ENCODE results near the gene IL32.

The IL32 gene

DNA sequence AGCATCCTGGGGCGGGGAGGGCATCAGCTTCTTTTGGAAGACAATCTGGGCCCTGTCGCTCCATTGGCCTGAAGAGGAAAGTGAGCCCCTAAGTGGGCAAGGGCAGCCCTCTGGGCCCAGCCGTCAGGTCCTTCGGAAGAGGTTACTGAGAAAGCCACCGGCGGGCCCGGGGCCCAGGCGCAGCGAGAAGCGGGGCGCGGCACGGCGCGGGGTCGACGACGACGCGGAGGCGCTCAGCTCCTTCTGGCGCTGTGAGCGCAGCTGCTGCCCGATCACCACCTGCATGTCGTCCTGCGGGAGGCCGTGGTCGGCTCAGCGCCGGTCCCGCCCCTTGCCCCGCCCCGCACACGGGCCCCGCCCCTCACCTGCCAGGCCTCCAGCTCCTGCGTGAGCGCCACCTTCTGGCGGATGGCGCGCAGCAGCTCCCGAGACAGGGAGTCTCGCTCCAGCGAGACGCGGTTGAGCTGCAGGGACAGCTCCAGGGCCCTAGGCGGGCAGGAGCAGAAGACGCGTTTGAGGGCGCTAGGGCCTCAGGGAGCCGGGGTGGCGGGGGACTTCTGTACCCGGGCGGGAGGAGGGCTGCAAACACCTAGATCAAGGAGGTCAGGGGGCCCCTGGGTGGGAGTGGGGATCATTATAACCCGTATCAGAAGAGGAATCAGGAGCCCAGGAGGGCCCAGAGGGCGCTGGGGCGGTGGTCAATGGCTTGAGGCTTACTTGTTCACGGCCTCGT is 37.3 kb upstream of the IL32 start (continued):
- TF ChIP-seq BCL11A (tag by site-specific recombination; IDR thresholded peaks at IDR 0.05; ENCODE audit: low read depth) (no peak), ZNF571 (tag by site-specific recombination; IDR thresholded peaks at IDR 0.05) (no peak), ZNF544 (tag by site-specific recombination; IDR thresholded peaks at IDR 0.05) (no peak), FEZF1 (tag by site-specific recombination; IDR thresholded peaks at IDR 0.05) (no peak), ZNF777 (tag by site-specific recombination; IDR thresholded peaks at IDR 0.05; ENCODE audit: borderline replicate concordance) (no peak), ZNF24 (tag by site-specific recombination; IDR thresholded peaks at IDR 0.05) (no peak), KLF16 (tag by site-specific recombination; IDR thresholded peaks at IDR 0.05) (peak; percentile 71; the same call in 1 of the 2 replicates), ZNF23 (tag by site-specific recombination; IDR thresholded peaks at IDR 0.05; ENCODE audit: borderline replicate concordance) (no peak), ZNF341 (tag by site-specific recombination; IDR thresholded peaks at IDR 0.05; ENCODE audit: low read depth) (no peak), ZNF239 (tag by site-specific recombination; IDR thresholded peaks at IDR 0.05) (no peak), SCRT2 (tag by site-specific recombination; IDR thresholded peaks at IDR 0.05) (peak; percentile 72), ZNF114 (tag by site-specific recombination; IDR thresholded peaks at IDR 0.05) (no peak), GLIS1 (tag by site-specific recombination; IDR thresholded peaks at IDR 0.05) (peak; percentile 43), ZNF692 (tag by site-specific recombination; IDR thresholded peaks at IDR 0.05) (peak; percentile 88), ZSCAN30 (tag by site-specific recombination; IDR thresholded peaks at IDR 0.05) (no peak), ZNF2 (tag by site-specific recombination; IDR thresholded peaks at IDR 0.05) (no peak), HIC1 (tag by site-specific recombination; IDR thresholded peaks at IDR 0.05) (no peak), ZNF280C (tag by site-specific recombination; IDR thresholded peaks at IDR 0.05) (no peak), ZXDB (tag by site-specific recombination; IDR thresholded peaks at IDR 0.05) (peak; percentile 16; the same call in 1 of the 2 replicates), ZNF48 (tag by site-specific recombination; IDR thresholded peaks at IDR 0.05) (no peak), SP3 (tag by site-specific recombination; IDR thresholded peaks at IDR 0.05) (peak; percentile 83), ZNF324 (tag by site-specific recombination; IDR thresholded peaks at IDR 0.05) (no peak), ZNF416 (tag by site-specific recombination; IDR thresholded peaks at IDR 0.05) (no peak), ZNF335 (tag by site-specific recombination; conservative IDR thresholded peaks at IDR 0.05) (no peak), ZNF274 (IDR thresholded peaks at IDR 0.05; ENCODE audit: low read length) (no peak), ZNF274 (tag by site-specific recombination; IDR thresholded peaks at IDR 0.05; ENCODE audit: borderline replicate concordance) (no peak), ZNF600 (tag by site-specific recombination; IDR thresholded peaks at IDR 0.05) (peak; percentile 64), ZNF112 (tag by site-specific recombination; IDR thresholded peaks at IDR 0.05) (no peak), ZNF157 (tag by site-specific recombination; IDR thresholded peaks at IDR 0.05) (no peak)
- TF ChIP-seq, protein P1, sequence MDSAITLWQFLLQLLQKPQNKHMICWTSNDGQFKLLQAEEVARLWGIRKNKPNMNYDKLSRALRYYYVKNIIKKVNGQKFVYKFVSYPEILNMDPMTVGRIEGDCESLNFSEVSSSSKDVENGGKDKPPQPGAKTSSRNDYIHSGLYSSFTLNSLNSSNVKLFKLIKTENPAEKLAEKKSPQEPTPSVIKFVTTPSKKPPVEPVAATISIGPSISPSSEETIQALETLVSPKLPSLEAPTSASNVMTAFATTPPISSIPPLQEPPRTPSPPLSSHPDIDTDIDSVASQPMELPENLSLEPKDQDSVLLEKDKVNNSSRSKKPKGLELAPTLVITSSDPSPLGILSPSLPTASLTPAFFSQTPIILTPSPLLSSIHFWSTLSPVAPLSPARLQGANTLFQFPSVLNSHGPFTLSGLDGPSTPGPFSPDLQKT (IDR thresholded peaks at IDR 0.05; ENCODE audit: borderline replicate concordance, low read depth, low read length) = no peak
- TF ChIP-seq, protein P2, sequence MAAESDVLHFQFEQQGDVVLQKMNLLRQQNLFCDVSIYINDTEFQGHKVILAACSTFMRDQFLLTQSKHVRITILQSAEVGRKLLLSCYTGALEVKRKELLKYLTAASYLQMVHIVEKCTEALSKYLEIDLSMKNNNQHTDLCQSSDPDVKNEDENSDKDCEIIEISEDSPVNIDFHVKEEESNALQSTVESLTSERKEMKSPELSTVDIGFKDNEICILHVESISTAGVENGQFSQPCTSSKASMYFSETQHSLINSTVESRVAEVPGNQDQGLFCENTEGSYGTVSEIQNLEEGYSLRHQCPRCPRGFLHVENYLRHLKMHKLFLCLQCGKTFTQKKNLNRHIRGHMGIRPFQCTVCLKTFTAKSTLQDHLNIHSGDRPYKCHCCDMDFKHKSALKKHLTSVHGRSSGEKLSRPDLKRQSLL (tag by site-specific recombination; IDR thresholded peaks at IDR 0.05) = peak; percentile 98
- TF ChIP-seq, protein P3, sequence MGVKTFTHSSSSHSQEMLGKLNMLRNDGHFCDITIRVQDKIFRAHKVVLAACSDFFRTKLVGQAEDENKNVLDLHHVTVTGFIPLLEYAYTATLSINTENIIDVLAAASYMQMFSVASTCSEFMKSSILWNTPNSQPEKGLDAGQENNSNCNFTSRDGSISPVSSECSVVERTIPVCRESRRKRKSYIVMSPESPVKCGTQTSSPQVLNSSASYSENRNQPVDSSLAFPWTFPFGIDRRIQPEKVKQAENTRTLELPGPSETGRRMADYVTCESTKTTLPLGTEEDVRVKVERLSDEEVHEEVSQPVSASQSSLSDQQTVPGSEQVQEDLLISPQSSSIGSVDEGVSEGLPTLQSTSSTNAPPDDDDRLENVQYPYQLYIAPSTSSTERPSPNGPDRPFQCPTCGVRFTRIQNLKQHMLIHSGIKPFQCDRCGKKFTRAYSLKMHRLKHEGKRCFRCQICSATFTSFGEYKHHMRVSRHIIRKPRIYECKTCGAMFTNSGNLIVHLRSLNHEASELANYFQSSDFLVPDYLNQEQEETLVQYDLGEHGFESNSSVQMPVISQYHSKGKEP (tag by site-specific recombination; IDR thresholded peaks at IDR 0.05) = peak; percentile 48; the same call in 1 of the 2 replicates

Measured in HEK293 (cell line).